ENCODE data around the gene ATAD1. TPM values are rescaled to one million over a fixed set of nuclear protein-coding genes. Genes with fewer than 3 reads are reported as not detected.

Gene ATAD1
- total RNA-seq, 1 experiment from 2014 or later, result 26.3 TPM

GRCh38 chr10:87765666-87766376 is 52.2 kb downstream of the ATAD1 start:
- H2AFZ ChIP-seq, result no peak overlapping the region
- ChIA-PET POLR2A (ENCODE audit: unreplicated experiment) (no interaction called here), CTCF (no interaction called here)
- no peak for DNase-seq
- H3K27ac ChIP-seq, result no peak overlapping the region
- H3K4me3 ChIP-seq, result no peak overlapping the region
- intact Hi-C loops (cut with micrococcal nuclease; ENCODE audit: unreplicated experiment), result no loop called here
- no peaks in the 10 kb centered on the region for H3K9me3 ChIP-seq (ENCODE audit: insufficient read depth, low read depth)
- H3K27me3 ChIP-seq (ENCODE audit: insufficient read depth, low read depth), result no peaks in the 10 kb centered on the region
- no peaks in the 10 kb centered on the region; the same call in 1 of the 2 replicates for H3K36me3 ChIP-seq (ENCODE audit: low read depth)
- no peaks in the 10 kb centered on the region for H4K20me1 ChIP-seq (ENCODE audit: insufficient read depth)
- H3K4me2 ChIP-seq, result no peak overlapping the region
- H3K4me1 ChIP-seq (replicated peaks; ENCODE audit: insufficient read depth), result 0 out of 2 replicates have a peak, but pooled peaks cover 5% of the 10 kb centered on the region
- no peaks in the 10 kb centered on the region for H3K79me2 ChIP-seq (ENCODE audit: low read depth)
- no TSS peak for BruUV-seq (replicated peaks)
- H3K9me2 ChIP-seq (ENCODE audit: insufficient read depth), result no peaks in the 10 kb centered on the region
- H3F3A ChIP-seq (ENCODE audit: insufficient read depth, low read depth), result no peaks in the 10 kb centered on the region; the same call in 1 of the 2 replicates
- TF ChIP-seq CTCF (conservative IDR thresholded peaks at IDR 0.05), result no peak
- TF ChIP-seq EZH2 (IDR thresholded peaks at IDR 0.05; ENCODE audit: low read depth), result no peak

- CTCF ChIA-PET, result no interaction called here
- TF ChIP-seq CTCF (conservative IDR thresholded peaks at IDR 0.05) (no peak), EZH2 (IDR thresholded peaks at IDR 0.05; ENCODE audit: low read depth) (no peak)
- no TSS peak for BruUV-seq (replicated peaks)
- H3K9me2 ChIP-seq (ENCODE audit: insufficient read depth), result no peaks in the 10 kb centered on the region
- H3K27ac ChIP-seq, result no peak overlapping the region
- POLR2A ChIA-PET (ENCODE audit: unreplicated experiment), result no interaction called here
- H4K20me1 ChIP-seq (ENCODE audit: insufficient read depth), result no peaks in the 10 kb centered on the region
- intact Hi-C loops (cut with micrococcal nuclease; ENCODE audit: unreplicated experiment), result no loop called here
- H3K79me2 ChIP-seq (ENCODE audit: low read depth), result no peaks in the 10 kb centered on the region
- 0 out of 2 replicates have a peak, but pooled peaks cover 5% of the 10 kb centered on the region for H3K4me1 ChIP-seq (replicated peaks; ENCODE audit: insufficient read depth)
- H3K36me3 ChIP-seq (ENCODE audit: low read depth), result no peaks in the 10 kb centered on the region
- no peak overlapping the region for H3K4me2 ChIP-seq
- no peaks in the 10 kb centered on the region; the same call in 1 of the 2 replicates for H3F3A ChIP-seq (ENCODE audit: insufficient read depth, low read depth)
- no peak overlapping the region for H3K4me3 ChIP-seq
- no peaks in the 10 kb centered on the region for H3K27me3 ChIP-seq (ENCODE audit: insufficient read depth, low read depth)
- DNase-seq, result no peak
- H2AFZ ChIP-seq, result no peak overlapping the region
- no peaks in the 10 kb centered on the region for H3K9me3 ChIP-seq (ENCODE audit: insufficient read depth, low read depth)
Observed at GRCh38 chr10:87764072-87764934, 53.7 kb downstream of the ATAD1 start.

- ChIA-PET POLR2A (ENCODE audit: unreplicated experiment) (no interaction called here), CTCF (no interaction called here)
- intact Hi-C loops (cut with micrococcal nuclease; ENCODE audit: unreplicated experiment), result no loop called here
- DNase-seq, result no peak
- Histone ChIP-seq H3K4me3 (no peak overlapping the region), H3K27ac (no peak overlapping the region), H3K36me3 (ENCODE audit: low read depth) (no peaks in the 10 kb centered on the region), H4K20me1 (ENCODE audit: insufficient read depth) (no peaks in the 10 kb centered on the region), H2AFZ (no peak overlapping the region), H3K79me2 (ENCODE audit: low read depth) (no peaks in the 10 kb centered on the region), H3K4me2 (no peak overlapping the region), H3K9me2 (ENCODE audit: insufficient read depth) (no peaks in the 10 kb centered on the region), H3K9me3 (ENCODE audit: insufficient read depth, low read depth) (no peaks in the 10 kb centered on the region), H3F3A (ENCODE audit: insufficient read depth, low read depth) (no peaks in the 10 kb centered on the region; the same call in 1 of the 2 replicates), H3K4me1 (replicated peaks; ENCODE audit: insufficient read depth) (0 out of 2 replicates have a peak, but pooled peaks cover 5% of the 10 kb centered on the region), H3K27me3 (ENCODE audit: insufficient read depth, low read depth) (no peaks in the 10 kb centered on the region)
- no TSS peak for BruUV-seq (replicated peaks)
- no peak for TF ChIP-seq CTCF (conservative IDR thresholded peaks at IDR 0.05)
- TF ChIP-seq EZH2 (IDR thresholded peaks at IDR 0.05; ENCODE audit: low read depth), result no peak
Observed at GRCh38 chr10:87763086-87763861, 54.8 kb downstream of the ATAD1 start.
